NCI-H1092 (cell line): ENCODE measurements around the gene CHRNA9.
"Not testable (repeated sequence)": the region's sequence is repeated elsewhere in the genome, so short reads cannot be mapped to it uniquely, and the experiment has no call there.

Source experiments
- DNase-seq: peaks from one replicate; lab custom pipeline; 2025; lab: John Stamatoyannopoulos, UW

CHRNA9 gene, protein sequence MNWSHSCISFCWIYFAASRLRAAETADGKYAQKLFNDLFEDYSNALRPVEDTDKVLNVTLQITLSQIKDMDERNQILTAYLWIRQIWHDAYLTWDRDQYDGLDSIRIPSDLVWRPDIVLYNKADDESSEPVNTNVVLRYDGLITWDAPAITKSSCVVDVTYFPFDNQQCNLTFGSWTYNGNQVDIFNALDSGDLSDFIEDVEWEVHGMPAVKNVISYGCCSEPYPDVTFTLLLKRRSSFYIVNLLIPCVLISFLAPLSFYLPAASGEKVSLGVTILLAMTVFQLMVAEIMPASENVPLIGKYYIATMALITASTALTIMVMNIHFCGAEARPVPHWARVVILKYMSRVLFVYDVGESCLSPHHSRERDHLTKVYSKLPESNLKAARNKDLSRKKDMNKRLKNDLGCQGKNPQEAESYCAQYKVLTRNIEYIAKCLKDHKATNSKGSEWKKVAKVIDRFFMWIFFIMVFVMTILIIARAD

DNA sequence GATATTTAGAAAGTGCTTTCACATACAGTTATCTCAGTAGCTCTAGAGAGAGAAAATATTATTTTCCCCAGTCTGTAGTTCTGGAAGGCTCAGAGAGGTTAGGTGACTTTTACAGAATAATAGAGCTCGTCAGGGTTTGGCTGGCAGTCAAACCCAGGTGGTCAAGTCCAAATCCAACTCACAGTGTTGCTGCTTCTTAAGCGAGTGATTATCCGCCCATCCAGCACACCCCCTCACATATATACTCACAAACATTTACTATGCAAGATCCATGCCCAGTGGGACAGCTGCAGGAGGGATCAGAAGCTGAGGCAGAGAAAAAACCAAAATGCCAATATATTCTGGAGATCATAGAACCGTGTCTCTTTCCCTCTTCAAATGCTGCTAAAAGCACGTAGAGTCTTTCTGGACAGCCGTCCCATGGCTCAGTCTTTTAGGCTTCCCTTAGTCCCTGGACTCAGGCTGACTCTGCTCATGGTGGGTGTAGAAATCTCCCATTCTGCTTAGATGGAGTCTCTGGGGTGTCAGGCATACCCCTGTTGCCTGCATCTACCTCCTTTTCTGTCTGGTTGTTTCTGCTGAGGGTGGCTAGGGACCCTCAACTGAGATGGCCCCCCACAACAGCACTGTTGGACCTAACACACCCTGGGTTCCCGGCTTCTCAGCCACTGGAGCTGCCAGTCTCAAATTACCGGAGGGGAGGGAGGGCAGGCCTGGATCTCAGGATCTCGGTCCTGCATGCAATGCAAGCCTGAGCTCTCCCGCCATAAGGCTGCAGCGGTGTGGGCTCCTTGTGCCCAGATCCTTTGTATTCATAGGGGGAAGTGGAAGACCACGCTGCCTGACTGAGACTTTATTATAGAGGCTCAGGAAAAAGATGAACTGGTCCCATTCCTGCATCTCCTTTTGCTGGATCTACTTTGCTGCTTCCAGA lies at the start of gene CHRNA9:
TSS of gene CHRNA9 (plus strand) at position 743 of the 934 bp plus-strand sequence. CDS start at position 878, 135 bp downstream.
- no peak for DNase-seq

DNA sequence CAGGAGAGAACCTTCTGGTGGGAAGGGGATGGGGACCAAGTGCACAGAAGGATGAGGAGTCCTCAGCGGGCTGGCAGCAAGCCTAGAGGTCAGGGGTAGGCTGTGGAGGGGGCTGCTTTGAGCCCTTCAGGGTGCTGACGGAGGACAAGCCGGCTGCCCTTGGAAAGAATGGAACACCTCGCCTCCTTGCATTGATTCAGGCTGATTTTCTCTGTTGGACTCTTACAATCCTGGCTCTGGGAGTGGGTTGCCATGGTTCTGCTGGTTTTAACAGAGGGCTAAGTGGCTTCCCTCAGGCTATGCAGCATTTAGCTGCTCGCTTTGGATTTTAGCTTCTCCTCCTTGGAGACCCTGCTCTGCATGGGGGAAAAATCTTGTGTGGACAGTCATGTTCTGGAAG lies 49.4 kb upstream of the CHRNA9 start:
- no peak for DNase-seq

DNA sequence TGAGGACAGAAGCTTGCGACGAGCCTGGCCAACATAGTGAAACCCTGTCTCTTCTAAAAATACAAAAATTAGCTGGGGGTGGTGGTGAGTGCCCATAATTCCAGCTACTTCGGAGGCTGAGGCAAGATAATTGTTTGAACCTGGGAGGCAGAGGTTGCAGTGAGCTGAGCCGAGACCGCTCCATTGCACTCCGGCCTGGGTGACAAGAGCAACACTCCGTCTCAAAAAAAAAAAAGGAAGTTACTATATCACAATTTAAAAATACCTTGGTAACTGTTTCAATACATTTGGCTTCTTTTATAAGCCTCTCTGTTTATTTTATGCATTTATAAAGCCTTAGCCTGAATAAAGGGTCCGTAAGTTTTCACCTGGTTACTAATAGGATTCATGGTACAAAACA lies 46.6 kb upstream of the CHRNA9 start:
- no peak for DNase-seq

DNA sequence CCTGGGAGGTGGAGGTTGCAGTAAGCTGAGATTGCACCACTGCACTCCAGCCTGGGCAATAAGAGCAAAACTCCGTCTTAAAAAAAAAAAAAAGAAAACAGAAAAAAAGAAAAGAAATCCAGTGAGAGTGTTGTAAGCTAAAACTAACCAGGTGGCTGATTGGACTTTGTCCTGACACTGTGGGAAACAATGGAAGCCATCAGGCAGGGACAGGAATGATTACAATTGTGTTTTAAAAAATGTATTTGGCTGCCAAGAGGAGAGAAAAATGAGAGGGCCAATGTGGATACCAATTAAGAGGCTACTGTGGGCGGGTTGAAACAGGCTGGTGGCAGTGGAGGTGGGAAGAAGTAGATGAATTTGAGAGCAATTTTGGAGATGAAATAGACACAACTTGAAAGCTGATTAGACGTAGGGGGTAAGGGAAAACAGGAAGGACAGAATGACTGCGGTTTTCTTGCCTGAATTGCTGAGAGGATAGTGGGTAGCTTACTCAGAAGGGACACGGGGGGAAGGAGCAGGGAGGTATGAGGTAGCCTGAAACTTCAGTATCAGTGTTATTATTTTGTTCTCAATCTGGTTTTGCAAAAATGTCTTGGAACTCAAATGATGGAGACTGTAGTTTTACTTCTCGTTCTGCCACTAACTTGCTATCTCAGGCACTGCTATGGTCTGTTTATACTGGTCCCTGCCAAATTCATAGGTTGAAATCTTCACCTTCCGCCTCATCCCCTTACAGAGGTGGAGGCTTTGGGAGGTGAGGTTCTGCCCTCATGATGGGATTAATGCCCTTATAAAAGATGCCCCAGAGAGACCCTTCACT lies 45.6 kb upstream of the CHRNA9 start:
- DNase-seq, result no peak

DNA sequence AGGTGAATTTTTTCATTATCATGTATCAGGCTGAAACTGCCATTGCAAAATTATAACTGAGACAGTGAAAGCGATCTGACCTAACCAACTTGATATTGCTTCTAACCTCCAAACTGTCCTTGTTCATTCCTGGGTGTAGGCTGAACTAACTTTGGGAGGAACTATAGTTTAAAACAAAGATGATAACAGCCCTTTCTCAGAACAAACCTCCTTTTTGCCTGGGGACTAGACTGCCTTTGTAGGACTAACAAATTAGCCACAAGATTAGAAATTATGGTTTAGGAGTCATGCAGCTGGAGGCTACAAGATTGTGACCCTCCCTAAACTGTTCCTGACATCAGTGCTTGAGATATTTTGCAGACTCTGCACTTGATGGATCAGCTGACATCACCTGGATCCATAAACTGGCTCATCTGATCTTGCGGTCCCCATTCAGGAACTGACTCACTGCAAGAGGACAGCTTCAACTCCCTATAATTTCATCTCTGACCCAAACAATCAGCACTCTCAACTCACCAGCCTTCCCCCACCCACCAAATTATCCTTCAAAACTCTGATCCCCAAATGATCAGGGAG lies 44.4 kb upstream of the CHRNA9 start:
- not testable (repeated sequence) for DNase-seq

DNA sequence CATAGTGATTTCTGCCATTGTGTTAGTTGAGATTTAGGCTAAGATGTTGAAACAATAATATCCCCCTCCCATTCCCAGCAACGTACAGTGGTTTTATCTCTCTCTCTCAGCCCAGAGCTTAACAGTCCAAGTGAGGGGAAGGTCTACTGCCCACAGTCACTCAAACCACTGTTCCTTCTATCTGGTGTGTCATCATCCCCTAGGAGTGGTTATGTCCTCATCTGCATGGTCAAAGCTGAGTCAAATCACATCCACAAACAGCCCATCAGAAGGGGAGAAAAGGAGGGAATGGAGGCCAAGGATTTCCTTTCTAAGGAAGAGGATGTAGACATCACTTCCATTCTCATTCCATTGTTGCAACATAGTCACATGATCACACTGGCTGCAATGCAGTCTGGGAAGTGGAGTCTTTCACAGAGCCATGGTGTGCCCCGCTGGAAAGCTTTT lies 42.8 kb upstream of the CHRNA9 start:
- no peak for DNase-seq

DNA sequence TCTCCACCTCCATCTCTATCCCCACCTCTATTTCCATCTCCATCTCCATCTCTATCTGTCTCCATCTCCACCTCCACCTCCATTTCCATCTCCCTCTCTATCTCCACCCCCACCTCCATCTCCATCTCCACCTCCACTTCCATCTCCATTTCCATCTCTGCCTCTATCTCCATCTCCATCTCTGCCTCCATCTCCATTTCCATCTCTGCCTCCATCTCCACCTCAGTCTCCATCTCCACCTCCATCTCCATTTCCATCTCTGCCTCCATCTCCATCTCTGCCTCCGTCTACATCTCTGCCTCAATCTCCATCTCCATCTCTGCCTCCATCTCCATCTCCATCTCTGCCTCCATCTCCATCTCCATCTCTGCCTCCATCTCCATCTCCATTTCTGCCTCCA lies 40.8 kb upstream of the CHRNA9 start:
- no peak for DNase-seq

DNA sequence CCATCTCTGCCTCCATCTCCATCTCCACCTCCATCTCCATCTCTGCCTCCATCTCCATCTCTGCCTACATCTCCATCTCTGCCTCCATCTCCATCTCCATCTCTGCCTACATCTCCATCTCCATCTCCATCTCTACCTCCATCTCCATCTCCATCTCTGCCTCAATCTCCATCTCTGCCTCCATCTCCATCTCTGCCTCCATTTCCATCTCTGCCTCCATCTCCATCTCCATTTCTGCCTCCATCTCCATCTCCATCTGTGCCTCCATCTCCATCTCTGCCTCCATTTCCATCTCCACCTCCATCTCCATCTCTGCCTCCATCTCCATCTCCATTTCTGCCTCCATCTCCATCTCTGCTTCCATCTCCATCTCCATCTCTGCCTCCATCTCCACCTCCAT lies 40.1 kb upstream of the CHRNA9 start:
- DNase-seq, result not testable (repeated sequence)

DNA sequence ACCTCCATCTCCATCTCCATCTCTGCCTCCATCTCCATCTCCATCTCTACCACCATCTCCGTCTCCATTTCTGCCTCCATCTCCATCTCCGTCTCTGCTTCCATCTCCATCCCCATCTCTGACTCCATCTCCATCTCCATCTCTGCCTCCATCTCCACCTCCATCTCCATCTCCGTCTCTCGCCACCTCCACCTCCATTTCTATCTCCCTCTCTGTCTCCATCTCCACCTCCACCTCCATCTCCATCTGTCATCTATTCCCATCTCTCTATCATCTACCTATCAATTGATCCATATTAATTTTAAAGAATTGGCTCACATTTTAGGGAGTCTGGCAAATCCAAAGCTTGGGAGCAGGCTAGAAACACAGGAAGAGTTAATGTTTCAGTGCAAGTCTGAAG lies 39.6 kb upstream of the CHRNA9 start:
- no peak for DNase-seq

DNA sequence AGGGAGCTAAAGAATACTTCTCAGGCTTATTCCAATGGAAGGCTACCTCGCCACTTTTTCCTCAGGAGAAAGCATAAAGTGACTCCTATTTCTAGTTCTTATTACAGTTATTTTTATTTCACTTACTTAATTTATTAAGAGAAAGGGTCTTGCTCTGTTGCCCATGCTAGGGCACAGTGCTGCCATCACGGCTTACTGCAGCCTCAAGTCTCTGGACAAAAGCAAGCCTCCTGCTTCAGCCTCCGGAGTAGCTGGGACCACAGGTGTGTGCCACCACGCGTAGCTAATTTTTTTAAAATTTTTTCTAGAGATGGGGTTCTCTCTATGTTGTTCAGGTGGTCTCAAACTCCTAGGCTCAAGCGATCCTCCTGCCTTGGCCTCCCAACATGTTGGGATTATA lies 36.0 kb upstream of the CHRNA9 start:
- DNase-seq, result no peak

DNA sequence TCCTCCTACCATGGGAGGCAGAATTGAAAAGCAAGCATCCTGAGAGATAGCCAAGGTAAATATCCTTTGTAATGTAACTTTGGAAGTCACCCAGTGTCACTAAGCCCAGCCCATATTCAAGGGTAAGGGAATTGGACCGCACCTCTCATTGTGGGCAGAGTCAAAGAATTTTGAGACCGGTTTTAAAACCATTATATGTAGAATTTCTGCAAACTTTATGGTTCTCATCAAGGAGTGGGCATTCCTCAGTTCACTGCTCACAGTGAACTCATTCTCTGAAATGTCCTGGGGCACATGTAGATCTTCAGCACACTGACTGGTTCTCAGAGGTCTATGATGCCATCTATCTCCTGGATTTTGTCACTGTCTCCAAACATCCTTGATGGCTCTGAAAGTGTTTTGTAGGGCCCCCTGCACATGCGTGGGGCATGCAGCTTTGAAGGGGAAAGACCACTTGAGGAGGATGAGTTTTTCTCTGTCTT lies 35.3 kb upstream of the CHRNA9 start:
- no peak for DNase-seq

DNA sequence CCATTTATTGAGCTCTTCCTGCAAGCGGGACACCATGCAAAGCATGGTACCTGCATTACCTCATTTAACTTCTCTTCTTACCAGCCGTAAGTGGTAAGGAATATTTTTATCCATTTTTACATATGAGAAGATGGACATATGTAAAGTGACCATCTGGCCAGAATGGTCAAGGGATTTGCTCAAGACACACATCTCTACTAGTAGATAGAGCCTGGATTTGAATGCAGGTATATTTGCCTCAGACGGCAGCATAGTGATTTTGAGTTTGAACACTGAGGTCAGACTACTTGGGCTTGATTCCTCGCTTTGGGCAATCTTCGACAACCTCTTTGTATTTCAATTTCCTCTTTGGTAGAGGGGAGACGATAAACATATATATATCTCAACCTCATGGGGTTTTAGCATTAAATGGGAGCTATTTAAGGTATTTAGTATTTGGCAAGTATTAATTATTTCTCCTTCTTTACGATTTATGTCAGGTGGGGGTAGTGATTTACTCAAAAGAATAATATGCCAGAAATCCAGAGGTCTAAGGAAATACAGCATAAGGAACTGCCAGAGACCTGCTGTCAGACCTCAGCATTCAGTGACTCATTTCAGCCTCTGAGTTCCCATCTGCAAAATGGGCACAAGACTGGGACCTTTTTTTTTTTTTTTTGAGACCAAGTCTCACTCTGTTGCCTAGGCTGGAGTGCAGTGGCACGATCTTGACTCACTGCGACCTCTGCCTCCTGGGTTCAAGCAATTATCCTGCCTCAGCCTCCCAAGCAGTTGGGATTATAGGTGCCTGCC lies 34.6 kb upstream of the CHRNA9 start:
- no peak for DNase-seq

DNA sequence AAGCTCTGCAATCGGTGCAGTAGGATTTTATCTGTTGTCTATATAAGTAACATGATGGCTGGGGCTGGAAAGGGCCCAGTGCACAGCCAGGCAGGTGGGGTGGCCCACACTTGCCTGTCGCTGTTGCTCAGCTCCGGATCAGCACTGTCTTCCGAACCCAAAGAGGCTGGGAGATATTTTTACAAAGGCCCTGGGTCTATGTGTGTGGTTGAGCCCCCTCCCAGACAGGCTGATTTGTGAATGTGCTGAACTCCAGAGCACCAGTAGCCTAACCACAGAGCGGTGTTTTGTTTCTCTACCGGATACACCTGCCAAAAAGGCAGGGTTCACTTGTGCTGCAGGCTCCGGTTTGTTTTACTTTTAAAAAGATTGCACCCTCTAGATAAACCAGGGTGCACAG lies 33.5 kb upstream of the CHRNA9 start:
- DNase-seq, result no peak

DNA sequence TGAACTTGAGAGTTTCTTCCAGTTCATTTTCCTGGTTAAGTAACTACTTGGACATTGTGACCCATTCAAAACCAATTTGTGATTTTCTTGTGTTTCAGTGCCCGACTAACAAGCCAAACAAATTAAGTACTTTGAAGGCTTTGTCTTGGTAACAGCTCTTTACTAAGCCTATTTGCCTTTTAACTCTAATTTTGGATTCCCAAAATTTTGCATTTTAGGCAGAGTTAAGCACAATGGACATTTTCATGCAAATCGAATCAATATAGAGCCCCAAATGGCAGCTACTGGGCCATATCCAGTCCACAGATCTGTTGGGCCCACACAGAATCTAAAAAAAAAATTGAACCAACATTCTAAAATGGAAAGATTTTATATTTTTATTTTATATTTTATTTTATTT lies 31.4 kb upstream of the CHRNA9 start:
- DNase-seq, result no peak

DNA sequence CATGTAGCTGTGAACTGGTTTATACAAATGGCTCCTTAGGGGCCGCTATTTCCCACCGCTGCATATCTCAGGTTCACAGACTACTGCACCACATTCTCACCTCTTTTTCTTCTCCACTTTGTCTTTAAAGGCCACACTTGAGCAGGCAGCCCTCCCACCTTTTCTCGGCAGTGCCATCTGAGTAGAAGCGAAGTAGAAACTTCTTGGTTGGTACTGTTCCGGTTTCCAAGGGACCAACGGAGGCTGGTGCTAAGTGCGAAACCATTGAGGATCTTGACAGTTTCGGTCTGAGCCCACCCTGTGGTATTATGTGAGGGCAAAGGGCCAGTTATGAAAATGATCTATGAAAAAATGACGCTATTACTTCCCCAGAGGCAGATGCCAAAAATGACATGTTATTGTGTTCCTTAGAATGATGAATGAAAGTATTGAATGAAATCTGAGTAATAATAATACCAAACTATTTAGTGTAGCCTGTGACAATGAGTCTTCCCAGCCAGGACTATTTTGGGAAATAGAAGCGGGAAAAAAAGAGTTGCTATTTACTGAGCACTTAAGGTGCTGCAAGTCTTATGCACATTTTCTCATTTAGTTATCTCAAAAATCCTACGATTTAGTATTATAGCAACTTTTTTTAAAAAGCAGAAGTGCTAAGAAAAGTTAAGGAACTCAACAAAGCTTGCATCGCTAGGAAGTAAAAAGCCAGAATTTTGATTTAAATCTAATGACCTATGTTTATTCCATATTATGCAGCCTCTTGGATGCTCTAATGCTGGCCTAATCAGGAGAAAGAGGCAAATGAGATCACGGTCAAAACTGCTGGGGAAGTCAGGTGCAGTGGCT lies 29.6 kb upstream of the CHRNA9 start:
- DNase-seq, result no peak

DNA sequence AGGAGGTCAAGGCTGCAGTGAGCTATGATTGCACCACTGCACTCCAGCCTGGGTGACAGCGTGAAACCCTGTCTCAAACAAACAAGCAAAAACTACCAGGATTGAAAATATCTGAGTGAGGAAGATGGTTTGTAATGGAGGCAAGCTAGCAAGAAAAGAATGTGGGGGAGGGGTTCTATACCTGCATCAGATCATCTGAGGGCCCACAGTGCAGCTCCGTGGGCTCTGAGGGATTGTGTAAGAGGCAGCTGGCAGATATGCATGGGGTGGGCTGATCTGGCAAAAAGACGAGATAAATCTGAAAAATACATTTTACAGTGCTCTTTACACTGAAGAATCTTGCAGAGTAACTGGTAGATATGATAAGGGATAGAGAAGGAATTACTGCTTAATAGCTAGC lies 28.9 kb upstream of the CHRNA9 start:
- no peak for DNase-seq

DNA sequence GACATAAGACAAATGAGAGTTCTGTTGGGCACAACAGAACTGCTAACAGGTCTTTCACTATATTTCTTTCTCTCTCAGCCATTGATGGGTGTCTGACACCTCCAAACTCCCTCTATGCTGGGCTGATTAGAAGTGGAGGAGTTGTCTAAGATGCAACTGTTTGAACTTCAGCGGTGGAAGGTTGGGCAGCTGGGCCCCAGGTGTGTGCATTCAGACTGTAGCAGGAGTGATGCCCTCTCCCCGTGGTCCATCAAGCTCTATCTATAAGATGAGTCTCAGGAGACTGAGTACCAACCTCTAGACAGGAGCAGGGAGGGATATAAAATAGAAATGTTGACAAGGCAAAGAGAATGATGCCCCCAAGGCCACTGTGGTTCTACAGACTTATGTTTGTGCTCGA lies 28.2 kb upstream of the CHRNA9 start:
- no peak for DNase-seq

DNA sequence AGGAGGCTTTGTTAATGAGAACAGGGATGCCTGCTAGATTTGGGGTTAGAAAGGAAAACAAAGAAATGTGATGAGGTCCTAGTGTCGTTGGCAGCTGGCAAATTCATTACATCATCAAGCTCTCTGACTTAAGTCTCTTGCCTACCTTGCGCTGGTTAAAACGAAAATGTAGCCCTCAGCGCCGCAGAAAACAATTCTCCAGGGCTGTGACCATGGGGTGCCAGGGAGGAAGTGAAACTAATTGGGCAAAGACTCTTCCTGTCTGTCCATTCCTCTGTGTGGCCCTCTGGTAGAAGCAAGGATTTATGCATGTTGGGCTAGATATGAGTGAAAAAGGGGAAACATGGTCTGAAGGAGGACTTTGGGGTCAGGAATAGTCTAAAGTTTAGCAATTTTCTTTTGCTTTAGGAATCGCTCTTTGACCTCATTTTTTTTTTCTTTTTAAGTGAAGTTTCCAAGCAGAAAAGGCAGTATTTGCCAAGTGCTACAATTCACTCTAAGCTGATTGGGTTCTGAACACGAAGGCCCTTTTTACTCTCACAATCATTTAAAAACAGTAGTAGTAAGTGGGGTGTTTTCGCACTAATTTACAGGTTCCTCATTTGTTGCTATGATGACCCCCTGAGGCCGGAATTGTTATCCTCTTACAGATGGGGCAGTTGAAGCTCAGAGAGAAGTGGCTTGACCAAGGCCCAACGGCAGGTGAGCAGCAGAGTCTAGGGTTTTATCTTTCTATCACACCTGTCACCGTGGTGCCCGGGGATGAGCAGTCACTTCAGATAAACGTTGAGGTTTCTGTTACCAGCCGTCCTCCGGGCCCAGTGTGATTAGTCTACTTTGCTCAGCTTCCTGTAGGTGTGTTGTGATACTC lies 27.3 kb upstream of the CHRNA9 start:
- DNase-seq, result no peak
